Endothelial cell of umbilical vein (primary cell): ENCODE results near the gene LEUTX. TPM values are rescaled to one million over a fixed set of nuclear protein-coding genes. Genes with fewer than 3 reads are reported as not detected.

Experiments
- BruUV-seq: library from RNA; stranded (reverse); fragments of 400-500 nt; replicated peaks from 2 replicates; lab custom pipeline; 2021; lab: Mats Ljungman, UMichigan
- CTCF ChIA-PET: fragments of 300-600, 350-600 bp; sonication (Branson Sonifier 250); formaldehyde crosslinking; loops from one replicate; lab custom pipeline; 2021; ENCODE audit warnings: antibody characterized with exemption, inconsistent platforms; lab: Charles Lee
- POLR2A ChIA-PET: fragments of 300-600, 350-600 bp; sonication (Branson Sonifier 250); formaldehyde crosslinking; loops from one replicate; lab custom pipeline; 2021; ENCODE audit warnings: antibody characterized with exemption, inconsistent platforms; lab: Charles Lee
- DNase-seq: peaks from one replicate; pipeline ENCODE4 v3.0.0-alpha.2; 2011; ENCODE audit warnings: low read depth, low spot score
- FAIRE-seq: peaks from 2 replicates; lab custom pipeline; 2011; peaks lifted over from hg19 to GRCh38; lab: Jason Lieb, UNC
- H2AFZ ChIP-seq: 2 replicates; pipeline ENCODE4 v1.6.0; 2012; ENCODE audit warnings: low read depth, low read length, control low read depth, inconsistent platforms
- H3K27ac ChIP-seq: 2 replicates; pipeline ENCODE4 v1.5.1; 2011; ENCODE audit warnings: low read depth, mild to moderate bottlenecking, control low read depth, low read length, moderate library complexity; ENCODE audit not compliant: insufficient read depth
- H3K27me3 ChIP-seq, 2 experiments: 2 replicates each; pipeline versions ENCODE4 v1.6.0 to v1.6.1; 2011; ENCODE audit warnings: low read length in 2 of 2, mixed read lengths in 1 of 2; ENCODE audit not compliant: control insufficient read depth in 2 of 2, insufficient read depth in 2 of 2
- H3K36me3 ChIP-seq, 2 experiments: 2 replicates in 1 of 2; 3 replicates in 1 of 2; pipeline ENCODE4 v1.5.1; 2011; ENCODE audit warnings: low read length in 2 of 2, mild to moderate bottlenecking in 1 of 2, moderate library complexity in 1 of 2; ENCODE audit not compliant: control insufficient read depth in 2 of 2, insufficient read depth in 2 of 2; ENCODE audit errors: extremely low read depth in 1 of 2
- H3K4me1 ChIP-seq: 3 replicates; pipeline ENCODE4 v1.5.1; 2011; ENCODE audit warnings: mild to moderate bottlenecking, low read length; ENCODE audit not compliant: control insufficient read depth, insufficient read depth; ENCODE audit errors: extremely low read depth
- H3K4me2 ChIP-seq: 2 replicates; pipeline ENCODE4 v1.6.1; 2011; ENCODE audit warnings: low read length, control low read depth, mixed read lengths; ENCODE audit not compliant: insufficient read depth
- H3K4me3 ChIP-seq, 3 experiments: fragments of 200-600 bp in 1 of 3; sonication (generic), shearing (Covaris generic) in 1 of 3; replicated peaks in 1 of 3; 2 replicates each; pipeline ENCODE4 v1.5.1; 2011 to 2016; ENCODE audit warnings: control low read depth in 3 of 3, low read length in 3 of 3, mild to moderate bottlenecking in 2 of 3, inconsistent platforms in 1 of 3, low read depth in 1 of 3, moderate library complexity in 1 of 3; ENCODE audit not compliant: insufficient read depth in 1 of 3
- H3K79me2 ChIP-seq: 2 replicates; pipeline ENCODE4 v1.6.0; 2012; ENCODE audit warnings: low read length, inconsistent platforms; ENCODE audit not compliant: control insufficient read depth, insufficient read depth
- H3K9ac ChIP-seq: replicated peaks from 2 replicates; pipeline ENCODE3; 2011; ENCODE audit warnings: low read length, control low read depth; ENCODE audit not compliant: insufficient read depth; ENCODE audit errors: extremely low read depth
- H3K9me1 ChIP-seq: replicated peaks from 3 replicates; pipeline ENCODE4 v1.6.0; 2011; ENCODE audit warnings: mild to moderate bottlenecking, low read length; ENCODE audit not compliant: control insufficient read depth, insufficient read depth; ENCODE audit errors: extremely low read depth
- H3K9me3 ChIP-seq: replicated peaks from 2 replicates; pipeline ENCODE4 v1.5.1; 2012; ENCODE audit warnings: low read length, inconsistent platforms; ENCODE audit not compliant: control insufficient read depth, insufficient read depth
- H4K20me1 ChIP-seq: replicated peaks from 2 replicates; pipeline ENCODE3; 2011; ENCODE audit warnings: mild to moderate bottlenecking, low read length; ENCODE audit not compliant: control insufficient read depth, insufficient read depth; ENCODE audit errors: extremely low read depth
- EZH2 ChIP-seq: IDR thresholded peaks from 2 replicates; pipeline ENCODE4 v1.6.1; 2012; ENCODE audit warnings: borderline replicate concordance, low read depth, mild to moderate bottlenecking, moderate library complexity, low read length, inconsistent platforms; ENCODE audit not compliant: severe bottlenecking
- FOS ChIP-seq: IDR thresholded peaks from 2 replicates; pipeline ENCODE4 v1.6.1; 2011; ENCODE audit warnings: mild to moderate bottlenecking, low read length, moderate library complexity, borderline replicate concordance; ENCODE audit not compliant: insufficient read depth
- GATA2 ChIP-seq: IDR thresholded peaks from 2 replicates; pipeline ENCODE4 v1.7.0; 2011; ENCODE audit warnings: low read depth, mild to moderate bottlenecking, moderate library complexity, mixed read lengths, low read length; ENCODE audit not compliant: insufficient read length, insufficient read depth
- JUN ChIP-seq: IDR thresholded peaks from 2 replicates; pipeline ENCODE4 v1.6.1; 2011; ENCODE audit warnings: borderline replicate concordance, low read depth; ENCODE audit not compliant: insufficient read length, insufficient read depth
- MAX ChIP-seq: IDR thresholded peaks from 2 replicates; pipeline ENCODE4 v1.6.1; 2011; ENCODE audit not compliant: insufficient read depth, insufficient read length
- MYC ChIP-seq: IDR thresholded peaks from one replicate; pipeline ENCODE4 v1.6.1; 2011; ENCODE audit warnings: mild to moderate bottlenecking, low read depth, low read length
- POLR2A ChIP-seq: IDR thresholded peaks from 2 replicates; pipeline ENCODE4 v1.6.1; 2012; ENCODE audit warnings: low read depth, mild to moderate bottlenecking, control low read depth, low read length
- POLR2AphosphoS5 ChIP-seq: IDR thresholded peaks from 2 replicates; pipeline ENCODE4 v1.6.1; 2012; ENCODE audit warnings: low read depth, mild to moderate bottlenecking, control low read depth, low read length, moderate library complexity; ENCODE audit not compliant: insufficient read depth
- dilution Hi-C: fragments of 300-500 bp; cut with MboI; formaldehyde crosslinking; loops from one replicate; pipeline ENCODE4 v1.15.0; 2019; ENCODE audit warnings: low sequenced_read_pairs; ENCODE audit not compliant: extremely low pct_ligation_motif_present
- intact Hi-C: fragments of 100-400 bp; cut with micrococcal nuclease; formaldehyde crosslinking; loops from one replicate; pipeline ENCODE4 v1.10.0; 2022
- polyA plus RNA-seq, 4 experiments: library from polyadenylated mRNA; depleted of rRNA in 3 of 4; stranded (reverse) in 3 of 4; unstranded in 1 of 4; fragments of >200 nt; gene quantifications; 2 replicates each; pipeline versions ENCODE4 v1.2.1 to v1.2.3, GENCODE V29; 2011 to 2012; ENCODE audit warnings: missing spikeins in 1 of 4
- total RNA-seq: library from RNA; stranded (reverse); gene quantifications from 2 replicates; pipeline ENCODE4 v1.2.3, GENCODE V29; 2021
- TF ChIP-seq, protein P1 (sequence below), 2 donors: IDR thresholded peaks; 1 replicate in 1 of 2; 2 replicates in 1 of 2; pipeline ENCODE4 v1.5.1; 2011; ENCODE audit warnings: low read length in 2 of 2, mild to moderate bottlenecking in 2 of 2, moderate library complexity in 2 of 2, control low read depth in 1 of 2, inconsistent platforms in 1 of 2, low read depth in 1 of 2; ENCODE audit not compliant: insufficient read depth in 1 of 2; ENCODE audit errors: extremely low read depth in 1 of 2

The LEUTX gene
- total and polyA plus RNA-seq, 2 donors (not counting 3 experiments of a cell fraction or from before 2014, with no cell fraction given) = not detected

- Histone ChIP-seq H3K4me2 (no peak overlapping the region), H3K9ac (no peak overlapping the region), H3K79me2 (no peaks in the 10 kb centered on the region), H3K36me3 (no peaks in the 10 kb centered on the region), H2AFZ (no peak overlapping the region), H3K27me3 (no peaks in the 10 kb centered on the region), H3K4me1 (peaks cover 11% of the 10 kb centered on the region), H3K9me1 (no peaks in the 10 kb centered on the region), H3K4me3 (no peak overlapping the region), H3K9me3 (no peaks in the 10 kb centered on the region), H4K20me1 (no peaks in the 10 kb centered on the region), H3K27ac (no peak overlapping the region)
- no peak for DNase-seq
- dilution Hi-C loops = no loop called here
- intact Hi-C loops = no loop called here
- no peak for FAIRE-seq
- POLR2A ChIA-PET = no interaction called here
- BruUV-seq = no TSS peak
- TF ChIP-seq, protein P1, sequence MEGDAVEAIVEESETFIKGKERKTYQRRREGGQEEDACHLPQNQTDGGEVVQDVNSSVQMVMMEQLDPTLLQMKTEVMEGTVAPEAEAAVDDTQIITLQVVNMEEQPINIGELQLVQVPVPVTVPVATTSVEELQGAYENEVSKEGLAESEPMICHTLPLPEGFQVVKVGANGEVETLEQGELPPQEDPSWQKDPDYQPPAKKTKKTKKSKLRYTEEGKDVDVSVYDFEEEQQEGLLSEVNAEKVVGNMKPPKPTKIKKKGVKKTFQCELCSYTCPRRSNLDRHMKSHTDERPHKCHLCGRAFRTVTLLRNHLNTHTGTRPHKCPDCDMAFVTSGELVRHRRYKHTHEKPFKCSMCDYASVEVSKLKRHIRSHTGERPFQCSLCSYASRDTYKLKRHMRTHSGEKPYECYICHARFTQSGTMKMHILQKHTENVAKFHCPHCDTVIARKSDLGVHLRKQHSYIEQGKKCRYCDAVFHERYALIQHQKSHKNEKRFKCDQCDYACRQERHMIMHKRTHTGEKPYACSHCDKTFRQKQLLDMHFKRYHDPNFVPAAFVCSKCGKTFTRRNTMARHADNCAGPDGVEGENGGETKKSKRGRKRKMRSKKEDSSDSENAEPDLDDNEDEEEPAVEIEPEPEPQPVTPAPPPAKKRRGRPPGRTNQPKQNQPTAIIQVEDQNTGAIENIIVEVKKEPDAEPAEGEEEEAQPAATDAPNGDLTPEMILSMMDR (IDR thresholded peaks at IDR 0.05; ENCODE audit: extremely low read depth in 1 of 2, insufficient read depth in 1 of 2, low read depth in 1 of 2, low read length in 2 of 2) = no peak
- TF ChIP-seq GATA2 (no peak), MAX (no peak), MYC (no peak), POLR2AphosphoS5 (no peak), POLR2A (no peak), EZH2 (no peak), FOS (no peak), JUN (no peak)
- CTCF ChIA-PET = interaction anchor here (1.1 to 1.6 kb wide), 3 partner anchors 18 to 28 kb away, joined by 3 to 6 read pairs (median 6); no protein-coding TSS in a partner anchor
Observed at GRCh38 chr19:39820696-39821095, 42.0 kb downstream of the LEUTX start.
